DND-41 (cell line): ENCODE data around the gene PTDSS2.

ENCODE experiments used
- ATAC-seq: fragments of 200-7000 bp; cut with Tn5 transposase; 3 replicates; pipeline ENCODE4 v1.9.1; 2021; ENCODE audit warnings: low read depth; ENCODE audit not compliant: insufficient read depth
- DNase-seq: peaks from one replicate; pipeline ENCODE4 v3.0.0-alpha.2; 2020
- H2AFZ ChIP-seq: 2 replicates; pipeline ENCODE4 v1.6.0; 2012; ENCODE audit warnings: low read depth, low read length
- H3K27ac ChIP-seq: 2 replicates; pipeline ENCODE4 v1.5.1; 2012; ENCODE audit warnings: low read length, inconsistent platforms
- H3K27me3 ChIP-seq: fragments of 200-600 bp; sonication (generic); 2 replicates; pipeline ENCODE4 v1.6.0; 2012; ENCODE audit warnings: low read length, mild to moderate bottlenecking, inconsistent platforms; ENCODE audit not compliant: insufficient read depth, poor library complexity
- H3K36me3 ChIP-seq: 2 replicates; pipeline ENCODE4 v1.5.1; 2012; ENCODE audit warnings: low read length, inconsistent platforms; ENCODE audit not compliant: insufficient read depth
- H3K4me1 ChIP-seq: 2 replicates; pipeline ENCODE4 v1.5.1; 2012; ENCODE audit warnings: mild to moderate bottlenecking, low read length; ENCODE audit not compliant: insufficient read depth
- H3K4me2 ChIP-seq: 2 replicates; pipeline ENCODE4 v1.6.0; 2012; ENCODE audit warnings: mild to moderate bottlenecking, moderate library complexity, low read length, inconsistent platforms; ENCODE audit not compliant: insufficient read depth
- H3K4me3 ChIP-seq, 2 experiments: fragments of 200-600 bp in 1 of 2; shearing (Covaris generic) in 1 of 2; 2 replicates each; pipeline ENCODE4 v1.5.1; 2012 to 2016; ENCODE audit warnings: inconsistent platforms in 2 of 2, low read length in 2 of 2, mild to moderate bottlenecking in 2 of 2, low read depth in 1 of 2, moderate library complexity in 1 of 2
- H3K79me2 ChIP-seq: 2 replicates; pipeline ENCODE4 v1.6.0; 2012; ENCODE audit warnings: low read length, inconsistent platforms; ENCODE audit not compliant: insufficient read depth
- H3K9ac ChIP-seq: 2 replicates; pipeline ENCODE4 v1.6.0; 2012; ENCODE audit warnings: low read depth, mild to moderate bottlenecking, inconsistent platforms, low read length, moderate library complexity
- H3K9me3 ChIP-seq: 2 replicates; pipeline ENCODE4 v1.5.1; 2012; ENCODE audit warnings: low read length, moderate library complexity, mild to moderate bottlenecking, inconsistent platforms; ENCODE audit not compliant: insufficient read depth, severe bottlenecking
- H4K20me1 ChIP-seq: 2 replicates; pipeline ENCODE4 v1.6.0; 2012; ENCODE audit warnings: low read length; ENCODE audit not compliant: insufficient read depth
- CTCF ChIP-seq: IDR thresholded peaks from 2 replicates; pipeline ENCODE4 v1.5.1; 2012; ENCODE audit warnings: borderline replicate concordance, low read length, moderate library complexity, mild to moderate bottlenecking; ENCODE audit not compliant: poor library complexity, severe bottlenecking; ENCODE audit errors: extremely low read depth
- EZH2 ChIP-seq: IDR thresholded peaks from 3 replicates; pipeline ENCODE4 v1.6.1; 2012; ENCODE audit warnings: borderline replicate concordance, low read depth, mild to moderate bottlenecking, moderate library complexity, low read length, inconsistent platforms; ENCODE audit not compliant: severe bottlenecking

PTDSS2 gene

GRCh38 chr11:442611-443081, 7.4 kb upstream of the PTDSS2 start:
- no peak for TF ChIP-seq EZH2
- no peak for TF ChIP-seq CTCF
- ATAC-seq = no peak
- no peak for DNase-seq
- H3K79me2 ChIP-seq = no peaks in the 10 kb centered on the region
- no peak overlapping the region for H3K4me3 ChIP-seq
- H3K36me3 ChIP-seq = no peaks in the 10 kb centered on the region
- peaks cover 3% of the 10 kb centered on the region for H3K4me1 ChIP-seq
- H3K27me3 ChIP-seq = no peaks in the 10 kb centered on the region
- no peak overlapping the region for H3K27ac ChIP-seq
- no peak overlapping the region for H3K9ac ChIP-seq
- no peaks in the 10 kb centered on the region for H4K20me1 ChIP-seq
- no peak overlapping the region for H2AFZ ChIP-seq
- H3K4me2 ChIP-seq = no peak overlapping the region
- no peaks in the 10 kb centered on the region for H3K9me3 ChIP-seq

GRCh38 chr11:443542-444199, 6.4 kb upstream of the PTDSS2 start:
- Histone ChIP-seq H3K27ac (no peak overlapping the region), H3K36me3 (no peaks in the 10 kb centered on the region), H2AFZ (no peak overlapping the region), H3K4me2 (no peak overlapping the region), H3K9me3 (no peaks in the 10 kb centered on the region), H3K79me2 (peaks cover 6% of the 10 kb centered on the region), H3K9ac (no peak overlapping the region), H3K4me3 (no peak overlapping the region), H3K4me1 (peaks cover 11% of the 10 kb centered on the region), H3K27me3 (no peaks in the 10 kb centered on the region), H4K20me1 (no peaks in the 10 kb centered on the region)
- DNase-seq = no peak
- TF ChIP-seq EZH2 = no peak
- no peak for TF ChIP-seq CTCF
- no peak for ATAC-seq

GRCh38 chr11:444396-445144, 5.5 kb upstream of the PTDSS2 start:
- H3K4me1 ChIP-seq = peaks cover 20% of the 10 kb centered on the region
- H2AFZ ChIP-seq = no peak overlapping the region
- H3K79me2 ChIP-seq = peaks cover 15% of the 10 kb centered on the region
- H3K4me3 ChIP-seq = no peak overlapping the region
- TF ChIP-seq EZH2 (no peak), CTCF (no peak)
- H3K27me3 ChIP-seq = no peaks in the 10 kb centered on the region
- H3K9me3 ChIP-seq = no peaks in the 10 kb centered on the region
- no peaks in the 10 kb centered on the region for H4K20me1 ChIP-seq
- H3K27ac ChIP-seq = no peak overlapping the region
- no peak for DNase-seq
- no peak overlapping the region for H3K4me2 ChIP-seq
- no peak for ATAC-seq
- H3K9ac ChIP-seq = no peak overlapping the region
- no peaks in the 10 kb centered on the region for H3K36me3 ChIP-seq
